ENCODE measurements around the gene OR4D1.

The OR4D1 gene

DNA sequence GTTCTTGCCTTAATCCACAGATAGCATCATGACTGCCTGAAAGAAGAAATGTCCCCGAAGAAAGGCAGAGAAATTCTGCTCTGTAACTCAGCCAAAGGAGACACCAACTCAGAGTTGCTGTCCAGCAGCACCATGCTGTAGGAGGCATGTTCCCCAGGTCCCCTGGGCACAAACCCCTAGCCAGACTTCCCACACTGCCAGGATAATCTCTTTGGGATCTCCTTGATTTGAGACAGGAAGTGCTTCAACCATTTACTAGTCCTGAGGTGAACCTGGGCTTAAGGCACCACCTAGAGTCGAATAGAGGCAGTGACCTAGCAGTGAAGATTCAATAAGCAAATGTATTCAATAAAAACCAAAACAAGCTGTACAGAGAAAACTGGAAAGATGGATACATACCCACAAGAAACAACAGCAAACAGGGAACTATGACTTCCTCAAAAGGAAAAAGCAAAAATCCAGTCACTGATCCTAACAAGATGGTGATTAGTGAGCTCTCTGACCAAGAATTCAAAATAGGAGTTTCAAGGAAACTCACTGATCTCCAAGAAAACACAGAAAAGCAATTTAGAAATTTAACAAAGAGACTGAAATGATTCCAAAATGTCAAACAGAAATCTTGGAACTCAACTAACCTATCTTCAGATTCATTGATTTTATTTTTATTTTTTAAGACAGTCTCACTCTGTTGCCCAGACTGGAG, 24.3 kb downstream of the OR4D1 start:
- H3K27me3 ChIP-seq (ENCODE audit: insufficient read depth, low read length, poor library complexity): peaks cover 20% of the 10 kb centered on the region
- no peak overlapping the region for H3K27ac ChIP-seq (ENCODE audit: low read length)
- H4K20me1 ChIP-seq (ENCODE audit: insufficient read depth, low read length): peaks cover 7% of the 10 kb centered on the region
- H3K9ac ChIP-seq (ENCODE audit: low read depth, low read length): no peak overlapping the region
- ATAC-seq (ENCODE audit: insufficient read depth, low read depth): peak; percentile 77; the same call in 2 of the 3 replicates
- H3K4me2 ChIP-seq (ENCODE audit: insufficient read depth, low read length): no peak overlapping the region
- no peak overlapping the region for H2AFZ ChIP-seq (ENCODE audit: low read depth, low read length)
- H3K4me3 ChIP-seq (ENCODE audit: low read depth in 1 of 2, low read length in 2 of 2): no peak overlapping the region
- peak; percentile 43 for DNase-seq
- no peaks in the 10 kb centered on the region for H3K9me3 ChIP-seq (ENCODE audit: insufficient read depth, low read length, severe bottlenecking)
- TF ChIP-seq, protein P1, sequence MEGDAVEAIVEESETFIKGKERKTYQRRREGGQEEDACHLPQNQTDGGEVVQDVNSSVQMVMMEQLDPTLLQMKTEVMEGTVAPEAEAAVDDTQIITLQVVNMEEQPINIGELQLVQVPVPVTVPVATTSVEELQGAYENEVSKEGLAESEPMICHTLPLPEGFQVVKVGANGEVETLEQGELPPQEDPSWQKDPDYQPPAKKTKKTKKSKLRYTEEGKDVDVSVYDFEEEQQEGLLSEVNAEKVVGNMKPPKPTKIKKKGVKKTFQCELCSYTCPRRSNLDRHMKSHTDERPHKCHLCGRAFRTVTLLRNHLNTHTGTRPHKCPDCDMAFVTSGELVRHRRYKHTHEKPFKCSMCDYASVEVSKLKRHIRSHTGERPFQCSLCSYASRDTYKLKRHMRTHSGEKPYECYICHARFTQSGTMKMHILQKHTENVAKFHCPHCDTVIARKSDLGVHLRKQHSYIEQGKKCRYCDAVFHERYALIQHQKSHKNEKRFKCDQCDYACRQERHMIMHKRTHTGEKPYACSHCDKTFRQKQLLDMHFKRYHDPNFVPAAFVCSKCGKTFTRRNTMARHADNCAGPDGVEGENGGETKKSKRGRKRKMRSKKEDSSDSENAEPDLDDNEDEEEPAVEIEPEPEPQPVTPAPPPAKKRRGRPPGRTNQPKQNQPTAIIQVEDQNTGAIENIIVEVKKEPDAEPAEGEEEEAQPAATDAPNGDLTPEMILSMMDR (IDR thresholded peaks at IDR 0.05; ENCODE audit: borderline replicate concordance, extremely low read depth, low read length, poor library complexity, severe bottlenecking): peak; percentile 72
- no peak for TF ChIP-seq EZH2 (IDR thresholded peaks at IDR 0.05; ENCODE audit: borderline replicate concordance, low read depth, low read length, severe bottlenecking)
- no peaks in the 10 kb centered on the region for H3K4me1 ChIP-seq (ENCODE audit: insufficient read depth, low read length)
- H3K36me3 ChIP-seq (ENCODE audit: insufficient read depth, low read length): no peaks in the 10 kb centered on the region
- H3K79me2 ChIP-seq (ENCODE audit: insufficient read depth, low read length): no peaks in the 10 kb centered on the region

DNA sequence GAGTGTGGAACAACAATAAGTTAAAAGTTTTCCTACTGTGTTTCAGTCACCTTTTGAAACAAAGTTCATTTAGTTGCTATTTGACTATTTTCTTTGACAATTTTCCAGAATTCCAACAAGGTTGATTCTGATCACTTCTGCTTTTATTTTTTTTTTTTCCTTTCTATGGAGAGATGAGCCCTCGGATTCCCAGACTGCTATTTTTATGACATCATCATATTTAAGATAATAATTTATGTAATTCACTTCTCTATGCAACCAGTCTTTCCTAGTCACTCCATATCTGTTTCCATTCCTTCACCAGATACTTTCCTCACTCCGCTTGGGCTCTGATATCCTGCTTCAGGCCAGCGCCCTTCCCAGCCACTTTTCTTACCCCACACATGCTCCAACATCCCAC, 26.7 kb downstream of the OR4D1 start:
- Histone ChIP-seq H3K79me2 (ENCODE audit: insufficient read depth, low read length) (no peaks in the 10 kb centered on the region), H3K9ac (ENCODE audit: low read depth, low read length) (no peak overlapping the region), H2AFZ (ENCODE audit: low read depth, low read length) (no peak overlapping the region), H3K4me2 (ENCODE audit: insufficient read depth, low read length) (no peak overlapping the region), H3K27ac (ENCODE audit: low read length) (no peak overlapping the region), H3K36me3 (ENCODE audit: insufficient read depth, low read length) (no peaks in the 10 kb centered on the region), H3K4me3 (ENCODE audit: low read depth in 1 of 2, low read length in 2 of 2) (no peak overlapping the region), H3K4me1 (ENCODE audit: insufficient read depth, low read length) (no peaks in the 10 kb centered on the region), H3K27me3 (ENCODE audit: insufficient read depth, low read length, poor library complexity) (peaks cover 20% of the 10 kb centered on the region), H3K9me3 (ENCODE audit: insufficient read depth, low read length, severe bottlenecking) (no peaks in the 10 kb centered on the region), H4K20me1 (ENCODE audit: insufficient read depth, low read length) (peaks cover 7% of the 10 kb centered on the region)
- no peak for ATAC-seq (ENCODE audit: insufficient read depth, low read depth)
- TF ChIP-seq, protein P1 (IDR thresholded peaks at IDR 0.05; ENCODE audit: borderline replicate concordance, extremely low read depth, low read length, poor library complexity, severe bottlenecking): no peak
- no peak for TF ChIP-seq EZH2 (IDR thresholded peaks at IDR 0.05; ENCODE audit: borderline replicate concordance, low read depth, low read length, severe bottlenecking)
- no peak for DNase-seq

GRCh38 chr17:58176200-58176599, 28.0 kb downstream of the OR4D1 start:
- Histone ChIP-seq H3K9me3 (ENCODE audit: insufficient read depth, low read length, severe bottlenecking) (no peaks in the 10 kb centered on the region), H3K4me2 (ENCODE audit: insufficient read depth, low read length) (no peak overlapping the region), H3K27me3 (ENCODE audit: insufficient read depth, low read length, poor library complexity) (peaks cover 11% of the 10 kb centered on the region), H3K79me2 (ENCODE audit: insufficient read depth, low read length) (no peaks in the 10 kb centered on the region), H3K4me1 (ENCODE audit: insufficient read depth, low read length) (no peaks in the 10 kb centered on the region), H3K4me3 (ENCODE audit: low read depth in 1 of 2, low read length in 2 of 2) (no peak overlapping the region), H2AFZ (ENCODE audit: low read depth, low read length) (no peak overlapping the region), H4K20me1 (ENCODE audit: insufficient read depth, low read length) (peaks cover 4% of the 10 kb centered on the region), H3K36me3 (ENCODE audit: insufficient read depth, low read length) (no peaks in the 10 kb centered on the region), H3K9ac (ENCODE audit: low read depth, low read length) (no peak overlapping the region), H3K27ac (ENCODE audit: low read length) (no peak overlapping the region)
- ATAC-seq (ENCODE audit: insufficient read depth, low read depth): 0 out of 3 replicates have a peak, but pooled peaks have one; percentile 44
- TF ChIP-seq, protein P1 (IDR thresholded peaks at IDR 0.05; ENCODE audit: borderline replicate concordance, extremely low read depth, low read length, poor library complexity, severe bottlenecking): no peak
- TF ChIP-seq EZH2 (IDR thresholded peaks at IDR 0.05; ENCODE audit: borderline replicate concordance, low read depth, low read length, severe bottlenecking): no peak
- peak; percentile 24 for DNase-seq
